ENCODE data around the gene SF3A1. TPM values are rescaled to one million over a fixed set of nuclear protein-coding genes. Genes with fewer than 3 reads are reported as not detected.
A peak's percentile ranks its signal among the peaks of the same experiment; 100 is the strongest.

The SF3A1 gene
- total RNA-seq, 2 experiments from 2014 or later = 335 to 388 TPM

DNA sequence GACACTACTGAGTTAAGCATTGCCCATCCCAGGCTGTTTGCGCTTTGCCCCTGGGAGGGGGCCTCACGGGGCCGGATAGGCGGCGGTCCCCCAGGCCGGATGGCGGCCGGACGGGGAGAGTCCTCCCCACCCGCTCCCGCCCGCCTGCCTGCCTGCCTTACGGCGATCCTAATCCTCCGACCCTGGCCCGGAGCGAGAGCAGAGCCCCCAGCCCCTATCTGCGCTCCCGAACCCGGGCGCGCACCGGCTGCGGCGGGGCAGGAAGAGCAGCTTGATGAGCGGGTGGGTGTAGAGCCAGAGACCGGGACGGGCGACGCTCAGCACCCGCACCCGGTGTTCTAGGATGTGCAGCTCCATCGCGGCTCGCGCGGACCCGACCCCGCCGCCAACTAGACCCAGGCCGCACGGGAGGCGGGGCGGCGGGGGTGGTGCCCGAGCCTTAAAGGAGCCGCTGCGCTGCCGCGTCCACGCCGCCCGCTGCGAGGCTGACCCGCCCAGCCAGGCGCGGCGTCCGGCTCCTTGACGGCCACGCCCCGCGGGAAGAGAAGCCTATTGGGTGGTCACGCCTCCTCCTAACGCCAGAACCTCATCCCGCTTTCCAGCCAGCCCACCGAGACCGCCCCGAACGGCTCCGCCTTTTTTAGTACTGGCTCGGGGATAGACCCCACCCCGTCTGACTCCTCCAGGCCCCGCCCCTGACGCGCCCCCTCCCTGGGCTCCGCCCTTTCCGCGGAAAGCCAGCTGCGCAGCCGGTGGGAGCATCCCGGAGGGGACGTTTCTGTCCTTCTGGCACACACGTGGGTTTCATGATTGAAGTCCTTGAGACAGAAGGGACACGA is 67.3 kb downstream of the SF3A1 start, which contains the start of gene CASTOR1:
Gene CASTOR1, minus strand, starts transcription at position 365 of the 839 bp plus-strand sequence. Its CDS starts 8 bp downstream, at position 357.
- Mint-ChIP-seq H3K4me3 (peak within 1 kb of the TSS; percentile 97), H3K4me1 (ENCODE audit: low read depth) (peaks cover 55% of the 10 kb centered on the region)

DNA sequence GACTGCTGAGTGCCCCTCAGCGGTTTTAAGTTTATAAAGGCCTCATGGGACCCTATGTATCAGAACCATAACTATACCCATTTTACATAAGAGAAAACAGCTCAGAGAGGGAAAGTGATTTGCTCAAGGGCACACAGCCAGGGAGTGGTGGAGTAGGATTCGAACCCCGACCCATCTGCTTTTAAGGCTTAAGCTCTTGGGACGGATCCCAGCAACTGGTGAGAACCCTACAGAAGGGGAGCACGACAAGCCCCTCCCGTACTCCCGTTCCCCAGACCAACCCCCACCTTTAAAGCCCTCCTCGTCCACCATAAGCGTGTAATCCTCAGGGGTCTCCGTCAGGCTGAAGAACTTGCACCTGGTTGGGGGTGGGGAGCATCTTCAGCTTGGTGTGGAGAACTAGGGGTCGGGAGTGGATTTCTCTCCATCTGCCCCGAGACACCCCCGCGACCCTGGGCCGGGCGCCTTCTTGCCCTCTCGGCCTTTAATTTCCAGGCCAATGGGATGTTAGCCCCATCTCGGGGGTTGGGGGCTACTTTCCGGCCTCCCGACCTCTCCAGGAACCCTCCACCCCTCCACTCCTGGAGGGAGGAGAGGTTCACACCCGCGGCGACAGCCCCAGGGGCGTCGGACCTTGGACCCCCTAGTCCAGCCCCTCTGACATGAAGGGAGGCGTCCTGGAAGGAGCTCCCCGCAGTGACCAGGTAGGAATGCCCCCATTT is 68.1 kb downstream of the SF3A1 start:
- Histone ChIP-seq H3K27ac (ENCODE audit: low read depth in 1 of 2, low read length in 2 of 2) (peak overlapping the region; percentile 51 to 60), H3K9me3 (ENCODE audit: control insufficient read depth in 1 of 2, insufficient read depth in 1 of 2, low read length in 2 of 2) (no peaks in the 10 kb centered on the region), H3K36me3 (ENCODE audit: insufficient read depth, low read length) (peaks cover 38% of the 10 kb centered on the region), H3K4me1 (ENCODE audit: insufficient read depth, low read length) (peaks cover 51% of the 10 kb centered on the region), H3K27me3 (ENCODE audit: control insufficient read depth in 1 of 2, insufficient read depth in 2 of 2, low read length in 2 of 2) (no peaks in the 10 kb centered on the region), H3K4me3 (ENCODE audit: low read length) (peak overlapping the region; percentile 75)
- intact Hi-C loops (cut with DNase I, micrococcal nuclease) = loop anchor here (1.0 to 5.0 kb wide), 5 partner anchors 18 to 196 kb away; partner anchors contain the start of genes MTFP1 (in 1 of the 2), SF3A1 (in 1 of the 2) and TBC1D10A (in 1 of the 2)
- POLR2A ChIA-PET = interaction anchor here (0.8 to 9.8 kb wide), 27 partner anchors 8 to 184 kb away, joined by 3 to 268 read pairs (median 5); partner anchors contain the start of genes CCDC157, MTFP1, OSM and RNF215
- Mint-ChIP-seq H3K27ac (peak overlapping the region; percentile 89), H3K4me3 (peak overlapping the region; percentile 97), H3K36me3 (ENCODE audit: low read depth) (peaks cover 62% of the 10 kb centered on the region), H3K27me3 (no peaks in the 10 kb centered on the region), H3K9me3 (no peaks in the 10 kb centered on the region), H3K4me1 (ENCODE audit: low read depth) (peaks cover 47% of the 10 kb centered on the region)
- no peak for TF ChIP-seq CTCF (IDR thresholded peaks at IDR 0.05)
- DNase-seq (peak in 1 of 14 experiments; percentile 52), ATAC-seq (ENCODE audit: poor library complexity) (no peak)
- CTCF ChIA-PET = interaction anchor here (0.6 to 6.8 kb wide), 36 partner anchors 7 to 200 kb away, joined by 3 to 99 read pairs (median 7); partner anchors contain the start of genes CCDC157, MTFP1, RNF215 and SEC14L2

More for the DNA sequence above, 67.3 kb downstream of the SF3A1 start, which contains the start of gene CASTOR1:
- H3K27me3 ChIP-seq (ENCODE audit: control insufficient read depth in 1 of 2, insufficient read depth in 2 of 2, low read length in 2 of 2) = no peaks in the 10 kb centered on the region
- Mint-ChIP-seq H3K9me3 (no peaks in the 10 kb centered on the region), H3K27ac (peak within 1 kb of the TSS; percentile 89), H3K27me3 (no peaks in the 10 kb centered on the region), H3K36me3 (ENCODE audit: low read depth) (peaks cover 68% of the 10 kb centered on the region)
- ChIA-PET CTCF (interaction anchor here (0.9 to 6.8 kb wide), 12 partner anchors 9 to 135 kb away, joined by 3 to 99 read pairs (median 15); partner anchors contain the start of genes CCDC157, RNF215, SF3A1 and TBC1D10A), POLR2A (interaction anchor here (0.6 to 9.8 kb wide), 21 partner anchors 9 to 185 kb away, joined by 3 to 268 read pairs (median 7); partner anchors contain the start of genes CCDC157, MTFP1, OSM and RNF215)
- H3K4me3 ChIP-seq (ENCODE audit: low read length) = peak within 1 kb of the TSS; percentile 75
- H3K27ac ChIP-seq (ENCODE audit: low read depth in 1 of 2, low read length in 2 of 2) = peak within 1 kb of the TSS; percentile 51 to 60
- peaks cover 54% of the 10 kb centered on the region for H3K4me1 ChIP-seq (ENCODE audit: insufficient read depth, low read length)
- TF ChIP-seq CTCF (IDR thresholded peaks at IDR 0.05) = no peak
- DNase-seq (peak; percentile 75 to 96 (median 86)), ATAC-seq (ENCODE audit: poor library complexity) (peak; percentile 78)
- intact Hi-C loops (cut with DNase I, micrococcal nuclease) = loop anchor here (1.0 to 5.0 kb wide), 5 partner anchors 17 to 195 kb away; partner anchors contain the start of genes MTFP1 (in 1 of the 2), SF3A1 (in 1 of the 2) and TBC1D10A (in 1 of the 2)
- peaks cover 45% of the 10 kb centered on the region for H3K36me3 ChIP-seq (ENCODE audit: insufficient read depth, low read length)
- H3K9me3 ChIP-seq (ENCODE audit: control insufficient read depth in 1 of 2, insufficient read depth in 1 of 2, low read length in 2 of 2) = no peaks in the 10 kb centered on the region
